ENCODE results near the gene TRMT1.

DNA sequence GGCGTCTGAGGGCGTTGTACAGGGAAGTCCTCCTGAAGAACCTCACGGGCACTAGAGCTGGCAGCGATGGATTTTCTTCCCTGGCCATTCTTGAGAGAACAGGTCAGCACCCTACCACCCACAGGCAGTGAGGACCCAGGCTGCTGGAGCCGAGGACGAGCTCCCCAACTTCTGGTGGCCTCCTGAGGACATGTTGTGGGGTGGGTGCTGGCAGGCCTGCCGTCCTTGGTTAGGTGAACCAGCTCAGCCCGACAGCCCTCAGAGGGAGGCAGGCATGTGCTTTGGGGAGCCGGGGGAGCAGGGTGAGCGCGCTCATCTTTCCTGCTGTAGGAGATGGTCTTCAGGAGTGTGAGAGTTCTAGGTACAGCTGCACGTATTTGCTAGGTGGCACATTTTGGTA is 29.2 kb downstream of the TRMT1 start:
- TF ChIP-seq, protein P1, sequence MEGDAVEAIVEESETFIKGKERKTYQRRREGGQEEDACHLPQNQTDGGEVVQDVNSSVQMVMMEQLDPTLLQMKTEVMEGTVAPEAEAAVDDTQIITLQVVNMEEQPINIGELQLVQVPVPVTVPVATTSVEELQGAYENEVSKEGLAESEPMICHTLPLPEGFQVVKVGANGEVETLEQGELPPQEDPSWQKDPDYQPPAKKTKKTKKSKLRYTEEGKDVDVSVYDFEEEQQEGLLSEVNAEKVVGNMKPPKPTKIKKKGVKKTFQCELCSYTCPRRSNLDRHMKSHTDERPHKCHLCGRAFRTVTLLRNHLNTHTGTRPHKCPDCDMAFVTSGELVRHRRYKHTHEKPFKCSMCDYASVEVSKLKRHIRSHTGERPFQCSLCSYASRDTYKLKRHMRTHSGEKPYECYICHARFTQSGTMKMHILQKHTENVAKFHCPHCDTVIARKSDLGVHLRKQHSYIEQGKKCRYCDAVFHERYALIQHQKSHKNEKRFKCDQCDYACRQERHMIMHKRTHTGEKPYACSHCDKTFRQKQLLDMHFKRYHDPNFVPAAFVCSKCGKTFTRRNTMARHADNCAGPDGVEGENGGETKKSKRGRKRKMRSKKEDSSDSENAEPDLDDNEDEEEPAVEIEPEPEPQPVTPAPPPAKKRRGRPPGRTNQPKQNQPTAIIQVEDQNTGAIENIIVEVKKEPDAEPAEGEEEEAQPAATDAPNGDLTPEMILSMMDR (IDR thresholded peaks at IDR 0.05) = no peak
- TF ChIP-seq POLR2A (IDR thresholded peaks at IDR 0.05) (no peak), EP300 (IDR thresholded peaks at IDR 0.05) (no peak), POLR2AphosphoS5 (IDR thresholded peaks at IDR 0.05) (no peak)

All from gastroesophageal sphincter (tissue), 3 donors.